Smooth muscle cell (in vitro differentiated cells): Measurements from ENCODE around the gene RHBG. TPM values are rescaled to one million over a fixed set of nuclear protein-coding genes. Genes with fewer than 3 reads are reported as not detected.

Experiments
- DNase-seq: peaks from one replicate; lab custom pipeline; 2025; ENCODE audit not compliant: unreplicated experiment; lab: John Stamatoyannopoulos, UW
- H2AFZ ChIP-seq: fragments of 200-600 bp; sonication (generic); 2 replicates; pipeline ENCODE4 v1.6.0; 2016; ENCODE audit warnings: antibody characterized with exemption, low read depth, mild to moderate bottlenecking
- H3F3A ChIP-seq: fragments of 200-600 bp; sonication (generic); 2 replicates; pipeline ENCODE4 v1.6.0; 2017; ENCODE audit warnings: antibody characterized with exemption, low read depth
- H3K27ac ChIP-seq: fragments of 200-600 bp; sonication (generic); 2 replicates; pipeline ENCODE4 v1.5.1; 2016; ENCODE audit warnings: low read depth, mild to moderate bottlenecking
- H3K27me3 ChIP-seq: fragments of 200-600 bp; sonication (generic); 2 replicates; pipeline ENCODE4 v1.6.1; 2016; ENCODE audit warnings: low read depth, mild to moderate bottlenecking
- H3K36me3 ChIP-seq: fragments of 200-600 bp; sonication (generic); 2 replicates; pipeline ENCODE4 v1.5.1; 2016; ENCODE audit warnings: low read depth
- H3K4me1 ChIP-seq: fragments of 200-600 bp; sonication (generic); 2 replicates; pipeline ENCODE4 v1.5.1; 2016; ENCODE audit warnings: low read depth
- H3K4me2 ChIP-seq: fragments of 200-600 bp; sonication (generic); 2 replicates; pipeline ENCODE4 v1.6.0; 2016; ENCODE audit warnings: mild to moderate bottlenecking
- H3K4me3 ChIP-seq: fragments of 200-600 bp; sonication (generic); 2 replicates; pipeline ENCODE4 v1.5.1; 2016; ENCODE audit warnings: mild to moderate bottlenecking
- H3K79me2 ChIP-seq: fragments of 200-600 bp; sonication (generic); 2 replicates; pipeline ENCODE4 v1.6.0; 2016; ENCODE audit warnings: low read depth, mild to moderate bottlenecking
- H3K9ac ChIP-seq: fragments of 200-600 bp; sonication (generic); 2 replicates; pipeline ENCODE4 v1.6.0; 2016; ENCODE audit warnings: low read depth
- H3K9me3 ChIP-seq: fragments of 200-600 bp; sonication (generic); replicated peaks from 2 replicates; pipeline ENCODE4 v1.5.1; 2016; ENCODE audit warnings: low read depth
- H4K20me1 ChIP-seq: fragments of 200-600 bp; sonication (generic); 2 replicates; pipeline ENCODE4 v1.6.0; 2016; ENCODE audit warnings: low read depth
- CTCF ChIP-seq: fragments of 200-600 bp; sonication (generic); IDR thresholded peaks from 2 replicates; pipeline ENCODE4 v1.5.1; 2017; ENCODE audit warnings: borderline replicate concordance, mild to moderate bottlenecking, antibody characterized with exemption; ENCODE audit not compliant: insufficient read depth, poor library complexity, severe bottlenecking
- WGBS: methylation state at CpG from one replicate; pipeline ENCODE4 v1.1.7; 2016; ENCODE audit warnings: low lambda C conversion rate; 5-methylcytosine and 5-hydroxymethylcytosine counted together
- polyA plus RNA-seq: library from polyadenylated mRNA; unstranded; fragments of >200 nt; fragmentation: Nextera tagmentation; extraction: Ambion mirVana; gene quantifications from 2 replicates; pipeline ENCODE4 v1.2.1, GENCODE V29; 2016
- total RNA-seq: library from RNA; depleted of rRNA; stranded (reverse); fragments of >200 nt; gene quantifications from 2 replicates; pipeline ENCODE4 v1.2.3, GENCODE V29; 2014

The RHBG gene
- total and polyA plus RNA-seq, 2 experiments from 2014 or later, result not detected

GRCh38 chr1:156401681-156402081 lies 32.7 kb downstream of the RHBG start:
- H3K27ac ChIP-seq, result no peak overlapping the region
- WGBS, result 58% methylated on average over 3 of the region's 3 CpGs
- H3K79me2 ChIP-seq, result no peaks in the 10 kb centered on the region
- DNase-seq, result no peak
- peaks cover 9% of the 10 kb centered on the region for H3K4me1 ChIP-seq
- no peak for TF ChIP-seq CTCF
- H3K9ac ChIP-seq, result no peak overlapping the region
- H3K9me3 ChIP-seq, result no peaks in the 10 kb centered on the region
- H2AFZ ChIP-seq, result no peak overlapping the region
- no peaks in the 10 kb centered on the region for H3K36me3 ChIP-seq
- no peak overlapping the region for H3K4me2 ChIP-seq
- no peak overlapping the region for H3K4me3 ChIP-seq
- H3K27me3 ChIP-seq, result peaks cover 17% of the 10 kb centered on the region
- H4K20me1 ChIP-seq, result no peaks in the 10 kb centered on the region
- H3F3A ChIP-seq, result no peaks in the 10 kb centered on the region

- Histone ChIP-seq H2AFZ (no peak overlapping the region), H4K20me1 (no peaks in the 10 kb centered on the region), H3F3A (no peaks in the 10 kb centered on the region), H3K4me1 (peaks cover 9% of the 10 kb centered on the region), H3K79me2 (no peaks in the 10 kb centered on the region), H3K27me3 (peaks cover 21% of the 10 kb centered on the region), H3K4me3 (no peak overlapping the region), H3K4me2 (no peak overlapping the region), H3K36me3 (no peaks in the 10 kb centered on the region), H3K27ac (no peak overlapping the region), H3K9me3 (no peaks in the 10 kb centered on the region), H3K9ac (no peak overlapping the region)
- DNase-seq, result no peak
- TF ChIP-seq CTCF, result no peak
- WGBS, result 71% methylated on average over 8 of the region's 8 CpGs
Observed at GRCh38 chr1:156402331-156403020, 33.5 kb downstream of the RHBG start.

- WGBS, result 83% methylated on average over 4 of the region's 5 CpGs
Observed at GRCh38 chr1:156405670-156406069, 36.7 kb downstream of the RHBG start.

More at GRCh38 chr1:156405670-156406069, 36.7 kb downstream of the RHBG start:
- DNase-seq, result no peak
- Histone ChIP-seq H3K27me3 (peaks cover 21% of the 10 kb centered on the region), H3K79me2 (no peaks in the 10 kb centered on the region), H3K9ac (no peak overlapping the region), H3K27ac (no peak overlapping the region), H2AFZ (no peak overlapping the region), H4K20me1 (no peaks in the 10 kb centered on the region), H3K4me3 (no peak overlapping the region), H3F3A (no peaks in the 10 kb centered on the region), H3K4me1 (no peaks in the 10 kb centered on the region), H3K9me3 (no peaks in the 10 kb centered on the region), H3K36me3 (no peaks in the 10 kb centered on the region), H3K4me2 (no peak overlapping the region)
- TF ChIP-seq CTCF, result no peak
